Kidney (tissue), 14 donors: Measurements from ENCODE around the gene RNF181. TPM values are rescaled to one million over a fixed set of nuclear protein-coding genes. Genes with fewer than 3 reads are reported as not detected.
A peak's percentile ranks its signal among the peaks of the same experiment; 100 is the strongest.

Source experiments
- DNase-seq, 5 donors: peaks; one replicate each; pipeline ENCODE4 v3.0.0-alpha.2; 2013 to 2020
- FAIRE-seq: peaks from 2 replicates; lab custom pipeline; 2012; peaks lifted over from hg19 to GRCh38; lab: Jason Lieb, UNC
- H3K27ac ChIP-seq, 2 donors: one replicate each; pipeline ENCODE4 v1.7.0; 2013; ENCODE audit warnings: low read depth in 2 of 2, low read length in 2 of 2, inconsistent platforms in 1 of 2
- H3K27me3 ChIP-seq: one replicate; pipeline ENCODE4 v1.7.1; 2013; ENCODE audit warnings: low read length, inconsistent platforms; ENCODE audit not compliant: control insufficient read depth, insufficient read depth
- H3K36me3 ChIP-seq, 3 donors: one replicate each; pipeline versions ENCODE4 v1.7.0 to v1.7.1; 2013; ENCODE audit warnings: low read length in 3 of 3, control low read depth in 1 of 3, inconsistent platforms in 1 of 3; ENCODE audit not compliant: insufficient read depth in 3 of 3, control insufficient read depth in 2 of 3
- H3K4me1 ChIP-seq, 3 donors: one replicate each; pipeline versions ENCODE4 v1.7.0 to v1.7.1; 2013; ENCODE audit warnings: low read length in 3 of 3, inconsistent platforms in 1 of 3, low read depth in 1 of 3; ENCODE audit not compliant: control insufficient read depth in 2 of 3, insufficient read depth in 2 of 3
- H3K4me3 ChIP-seq, 3 donors: one replicate each; pipeline versions ENCODE4 v1.7.0 to v1.8.1; 2013; ENCODE audit warnings: low read length in 3 of 3, control low read depth in 1 of 3, inconsistent platforms in 1 of 3
- H3K9ac ChIP-seq, 3 donors: one replicate each; pipeline versions ENCODE4 v1.7.0 to v1.7.1; 2013; ENCODE audit warnings: low read length in 3 of 3, control low read depth in 1 of 3, inconsistent platforms in 1 of 3
- H3K9me3 ChIP-seq, 3 donors: one replicate each; pipeline versions ENCODE4 v1.7.0 to v1.7.1; 2013; ENCODE audit warnings: low read length in 3 of 3, control low read depth in 1 of 3, inconsistent platforms in 1 of 3; ENCODE audit not compliant: control insufficient read depth in 2 of 3, insufficient read depth in 1 of 3
- CTCF ChIP-seq: IDR thresholded peaks from 3 replicates; pipeline ENCODE4 v1.5.1; 2012; ENCODE audit warnings: mild to moderate bottlenecking, moderate library complexity, borderline replicate concordance; ENCODE audit not compliant: insufficient read depth; ENCODE audit errors: extremely low read depth
- intact Hi-C: fragments of 100-400 bp; cut with DNase I; formaldehyde crosslinking; loops from one replicate; pipeline ENCODE4 v1.11.1; 2022
- polyA plus RNA-seq: library from polyadenylated mRNA; stranded (reverse); fragments of 350-450 nt; fragmentation: Illumina TruSeq; extraction: RNeasy Lipid Tissue Mini Kit (QIAGEN cat#74804); gene quantifications from one replicate; pipeline ENCODE4 v1.2.3, GENCODE V29; 2014; ENCODE audit warnings: low read depth, low replicate concordance; ENCODE audit not compliant: insufficient read depth
- total RNA-seq: library from RNA; stranded (reverse); fragmentation: NEBNext Ultra II Directional; extraction: Animal tissue kit (Norgen Biotek cat#: 25700); gene quantifications from one replicate; pipeline ENCODE4 v1.2.1, GENCODE V29; 2021
- donor health status: control.
- donor health status: control.
- donor health status: control.
- donor health status: control.
- donor health status: control.
- donor health status: DM: yes; HTN: yes; CAD: no.
- donor health status: Normal renal cell carcinoma (clear cell type).

The RNF181 gene
- total and polyA plus RNA-seq, 2 donors from 2014 or later, result 89.9 to 407 TPM

GRCh38 chr2:85635636-85636035 lies 40.1 kb downstream of the RNF181 start:
- peaks cover 11 to 58% (median 41%) of the 10 kb centered on the region in 3 donors for H3K36me3 ChIP-seq
- DNase-seq, result no peak
- H3K9ac ChIP-seq, result no peak overlapping the region
- TF ChIP-seq CTCF, result no peak
- no peak overlapping the region for H3K27ac ChIP-seq
- H3K4me1 ChIP-seq, result no peaks in the 10 kb centered on the region
- no peaks in the 10 kb centered on the region for H3K27me3 ChIP-seq
- intact Hi-C loops, result loop anchor here (10.0 kb wide), 2 partner anchors 69 to 179 kb away; no protein-coding TSS in a partner anchor
- no peak overlapping the region for H3K4me3 ChIP-seq
- H3K9me3 ChIP-seq, result no peaks in the 10 kb centered on the region
- FAIRE-seq, result no peak

GRCh38 chr2:85642725-85643124 lies 47.2 kb downstream of the RNF181 start:
- no peak for TF ChIP-seq CTCF

GRCh38 chr2:85644909-85645308 lies 49.4 kb downstream of the RNF181 start:
- H3K9ac ChIP-seq, result no peak overlapping the region

More at GRCh38 chr2:85642725-85643124, 47.2 kb downstream of the RNF181 start:
- Histone ChIP-seq H3K4me3 (no peak overlapping the region), H3K36me3 (peaks cover 25 to 52% (median 30%) of the 10 kb centered on the region in 3 donors), H3K9ac (no peak overlapping the region), H3K27me3 (no peaks in the 10 kb centered on the region), H3K27ac (no peak overlapping the region), H3K9me3 (no peaks in the 10 kb centered on the region), H3K4me1 (no peaks in the 10 kb centered on the region)
- DNase-seq (no peak), FAIRE-seq (no peak)
- intact Hi-C loops, result no loop called here

More at GRCh38 chr2:85644909-85645308, 49.4 kb downstream of the RNF181 start:
- Histone ChIP-seq H3K9me3 (no peaks in the 10 kb centered on the region), H3K27me3 (no peaks in the 10 kb centered on the region), H3K27ac (peak overlapping the region in 1 of 2 donors; percentile 7), H3K4me3 (no peak overlapping the region), H3K36me3 (peaks cover 20 to 57% (median 25%) of the 10 kb centered on the region in 3 donors), H3K4me1 (no peaks in the 10 kb centered on the region)
- TF ChIP-seq CTCF, result no peak
- DNase-seq, result no peak
- FAIRE-seq, result no peak
- intact Hi-C loops, result no loop called here
